Hepatocyte (in vitro differentiated cells): ENCODE results near the gene DAP.

Source experiments
- CTCF ChIP-seq: fragments of 200-600 bp; sonication (generic); IDR thresholded peaks from 2 replicates; pipeline ENCODE4 v1.5.1; 2016; ENCODE audit warnings: antibody characterized with exemption, mild to moderate bottlenecking; ENCODE audit not compliant: poor library complexity
- EZH2phosphoT487 ChIP-seq: fragments of 200-600 bp; sonication (generic); IDR thresholded peaks from one replicate; pipeline ENCODE4 v1.6.1; 2018; ENCODE audit warnings: antibody characterized with exemption, mild to moderate bottlenecking, low read depth, moderate library complexity; ENCODE audit not compliant: unreplicated experiment, severe bottlenecking

- TF ChIP-seq CTCF (no peak), EZH2phosphoT487 (no peak)
These were observed 88.7 kb downstream of the DAP start for GRCh38 chr5:10672146-10673016.
